ENCODE measurements around the gene KRT5.
"Not testable (repeated sequence)": the region's sequence is repeated elsewhere in the genome, so short reads cannot be mapped to it uniquely, and the experiment has no call there.

Gene KRT5

GRCh38 chr12:52517005-52517835 lies 3.0 kb downstream of the KRT5 start:
- Histone ChIP-seq H3K9me3 (ENCODE audit: control insufficient read depth, low read depth, low read length) (no peaks in the 10 kb centered on the region), H3K4me3 (ENCODE audit: low read length) (no peak overlapping the region), H3K27ac (ENCODE audit: low read length) (no peak overlapping the region), H3K27me3 (ENCODE audit: control insufficient read depth, insufficient read depth, low read length) (no peaks in the 10 kb centered on the region), H3K36me3 (ENCODE audit: control insufficient read depth, low read depth, low read length) (no peaks in the 10 kb centered on the region), H3K9ac (ENCODE audit: low read length) (no peak overlapping the region), H3K4me1 (ENCODE audit: control insufficient read depth, low read depth, low read length) (no peaks in the 10 kb centered on the region)

GRCh38 chr12:52515927-52516831 lies 4.0 kb downstream of the KRT5 start:
- Histone ChIP-seq H3K9me3 (ENCODE audit: control insufficient read depth, low read depth, low read length) (no peaks in the 10 kb centered on the region), H3K9ac (ENCODE audit: low read length) (no peak overlapping the region), H3K27ac (ENCODE audit: low read length) (no peak overlapping the region), H3K36me3 (ENCODE audit: control insufficient read depth, low read depth, low read length) (no peaks in the 10 kb centered on the region), H3K27me3 (ENCODE audit: control insufficient read depth, insufficient read depth, low read length) (no peaks in the 10 kb centered on the region), H3K4me3 (ENCODE audit: low read length) (no peak overlapping the region), H3K4me1 (ENCODE audit: control insufficient read depth, low read depth, low read length) (no peaks in the 10 kb centered on the region)

- H3K9ac ChIP-seq (ENCODE audit: low read length) = no peak overlapping the region
- H3K4me3 ChIP-seq (ENCODE audit: low read length) = no peak overlapping the region
- no peaks in the 10 kb centered on the region for H3K36me3 ChIP-seq (ENCODE audit: control insufficient read depth, low read depth, low read length)
- H3K9me3 ChIP-seq (ENCODE audit: control insufficient read depth, low read depth, low read length) = no peaks in the 10 kb centered on the region
- no peak overlapping the region for H3K27ac ChIP-seq (ENCODE audit: low read length)
- no peaks in the 10 kb centered on the region for H3K4me1 ChIP-seq (ENCODE audit: control insufficient read depth, low read depth, low read length)
- no peaks in the 10 kb centered on the region for H3K27me3 ChIP-seq (ENCODE audit: control insufficient read depth, insufficient read depth, low read length)
These were observed 4.9 kb downstream of the KRT5 start for GRCh38 chr12:52515319-52515646.

- Histone ChIP-seq H3K9me3 (ENCODE audit: control insufficient read depth, low read depth, low read length) (no peaks in the 10 kb centered on the region), H3K4me3 (ENCODE audit: low read length) (no peak overlapping the region), H3K27me3 (ENCODE audit: control insufficient read depth, insufficient read depth, low read length) (no peaks in the 10 kb centered on the region), H3K4me1 (ENCODE audit: control insufficient read depth, low read depth, low read length) (no peaks in the 10 kb centered on the region), H3K9ac (ENCODE audit: low read length) (no peak overlapping the region), H3K27ac (ENCODE audit: low read length) (no peak overlapping the region), H3K36me3 (ENCODE audit: control insufficient read depth, low read depth, low read length) (no peaks in the 10 kb centered on the region)
These were observed 5.5 kb downstream of the KRT5 start for GRCh38 chr12:52514471-52515318.

- no peaks in the 10 kb centered on the region for H3K9me3 ChIP-seq (ENCODE audit: control insufficient read depth, low read depth, low read length)
- no peaks in the 10 kb centered on the region for H3K36me3 ChIP-seq (ENCODE audit: control insufficient read depth, low read depth, low read length)
- no peak overlapping the region for H3K4me3 ChIP-seq (ENCODE audit: low read length)
- H3K9ac ChIP-seq (ENCODE audit: low read length) = no peak overlapping the region
- no peaks in the 10 kb centered on the region for H3K27me3 ChIP-seq (ENCODE audit: control insufficient read depth, insufficient read depth, low read length)
- no peaks in the 10 kb centered on the region for H3K4me1 ChIP-seq (ENCODE audit: control insufficient read depth, low read depth, low read length)
- H3K27ac ChIP-seq (ENCODE audit: low read length) = no peak overlapping the region
These were observed 6.5 kb downstream of the KRT5 start for GRCh38 chr12:52513736-52514135.

GRCh38 chr12:52508211-52508610 lies 12.0 kb downstream of the KRT5 start:
- Histone ChIP-seq H3K36me3 (ENCODE audit: control insufficient read depth, low read depth, low read length) (no peaks in the 10 kb centered on the region), H3K4me3 (ENCODE audit: low read length) (no peak overlapping the region), H3K27me3 (ENCODE audit: control insufficient read depth, insufficient read depth, low read length) (no peaks in the 10 kb centered on the region), H3K27ac (ENCODE audit: low read length) (no peak overlapping the region), H3K9me3 (ENCODE audit: control insufficient read depth, low read depth, low read length) (no peaks in the 10 kb centered on the region), H3K9ac (ENCODE audit: low read length) (no peak overlapping the region), H3K4me1 (ENCODE audit: control insufficient read depth, low read depth, low read length) (no peaks in the 10 kb centered on the region)

- no peak overlapping the region for H3K9ac ChIP-seq (ENCODE audit: low read length)
- no peak overlapping the region for H3K27ac ChIP-seq (ENCODE audit: low read length)
- no peak overlapping the region for H3K4me3 ChIP-seq (ENCODE audit: low read length)
- no peaks in the 10 kb centered on the region for H3K9me3 ChIP-seq (ENCODE audit: control insufficient read depth, low read depth, low read length)
- H3K4me1 ChIP-seq (ENCODE audit: control insufficient read depth, low read depth, low read length) = no peaks in the 10 kb centered on the region
- H3K27me3 ChIP-seq (ENCODE audit: control insufficient read depth, insufficient read depth, low read length) = no peaks in the 10 kb centered on the region
- no peaks in the 10 kb centered on the region for H3K36me3 ChIP-seq (ENCODE audit: control insufficient read depth, low read depth, low read length)
These were observed 13.1 kb downstream of the KRT5 start for GRCh38 chr12:52506858-52507715.

- no peaks in the 10 kb centered on the region for H3K4me1 ChIP-seq (ENCODE audit: control insufficient read depth, low read depth, low read length)
- H3K27ac ChIP-seq (ENCODE audit: low read length) = no peak overlapping the region
- no peak overlapping the region for H3K4me3 ChIP-seq (ENCODE audit: low read length)
- no peaks in the 10 kb centered on the region for H3K36me3 ChIP-seq (ENCODE audit: control insufficient read depth, low read depth, low read length)
- H3K9me3 ChIP-seq (ENCODE audit: control insufficient read depth, low read depth, low read length) = no peaks in the 10 kb centered on the region
- H3K9ac ChIP-seq (ENCODE audit: low read length) = no peak overlapping the region
- H3K27me3 ChIP-seq (ENCODE audit: control insufficient read depth, insufficient read depth, low read length) = no peaks in the 10 kb centered on the region
These were observed 17.3 kb downstream of the KRT5 start for GRCh38 chr12:52502877-52503276.

GRCh38 chr12:52501490-52501889 lies 18.7 kb downstream of the KRT5 start:
- Histone ChIP-seq H3K36me3 (ENCODE audit: control insufficient read depth, low read depth, low read length) (no peaks in the 10 kb centered on the region), H3K9me3 (ENCODE audit: control insufficient read depth, low read depth, low read length) (no peaks in the 10 kb centered on the region), H3K4me1 (ENCODE audit: control insufficient read depth, low read depth, low read length) (no peaks in the 10 kb centered on the region), H3K4me3 (ENCODE audit: low read length) (no peak overlapping the region), H3K27me3 (ENCODE audit: control insufficient read depth, insufficient read depth, low read length) (no peaks in the 10 kb centered on the region), H3K27ac (ENCODE audit: low read length) (no peak overlapping the region), H3K9ac (ENCODE audit: low read length) (no peak overlapping the region)

GRCh38 chr12:52500574-52500973 lies 19.6 kb downstream of the KRT5 start:
- not testable (repeated sequence) for H3K4me1 ChIP-seq (ENCODE audit: control insufficient read depth, low read depth, low read length); H3K4me3 ChIP-seq (ENCODE audit: low read length); H3K9ac ChIP-seq (ENCODE audit: low read length); H3K9me3 ChIP-seq (ENCODE audit: control insufficient read depth, low read depth, low read length); H3K36me3 ChIP-seq (ENCODE audit: control insufficient read depth, low read depth, low read length); H3K27ac ChIP-seq (ENCODE audit: low read length); H3K27me3 ChIP-seq (ENCODE audit: control insufficient read depth, insufficient read depth, low read length)
